SK-N-SH (cell line): Measurements from ENCODE around the gene ZNF564. TPM values are rescaled to one million over a fixed set of nuclear protein-coding genes. Genes with fewer than 3 reads are reported as not detected.
A peak's percentile ranks its signal among the peaks of the same experiment; 100 is the strongest.

Experiments
- CTCF ChIA-PET: fragments of 300-600, 350-600 bp; formaldehyde crosslinking; extraction: SDS; loops from one replicate; lab custom pipeline; 2021; lab: Yijun Ruan, JAX
- POLR2A ChIA-PET: fragments of 350-600 bp; sonication (Branson Sonifier 250); formaldehyde crosslinking; extraction: SDS; loops from one replicate; lab custom pipeline; 2020; ENCODE audit warnings: antibody characterized with exemption, inconsistent platforms; lab: Yijun Ruan, JAX
- DNase-seq: peaks from one replicate; pipeline ENCODE4 v3.0.0; 2012
- H2AFZ ChIP-seq: fragments of 200-600 bp; sonication (generic); 2 replicates; pipeline ENCODE4 v1.8.1; 2016; ENCODE audit warnings: antibody characterized with exemption, mild to moderate bottlenecking, low read depth
- H3F3A ChIP-seq: fragments of 200-600 bp; sonication (generic); replicated peaks from 2 replicates; pipeline ENCODE3; 2016; ENCODE audit warnings: antibody characterized with exemption, mild to moderate bottlenecking; ENCODE audit not compliant: insufficient read depth
- H3K27ac ChIP-seq, 2 experiments: fragments of 200-500 bp in 1 of 2; fragments of 200-600 bp in 1 of 2; sonication (Bioruptor generic) in 1 of 2; sonication (generic), shearing (Covaris generic) in 1 of 2; 2 replicates each; pipeline versions ENCODE4 v1.5.1 to v1.6.1; 2014 to 2016; ENCODE audit warnings: low read depth in 2 of 2, inconsistent platforms in 1 of 2, low read length in 1 of 2, mild to moderate bottlenecking in 1 of 2, mixed read lengths in 1 of 2
- H3K27me3 ChIP-seq: fragments of 200-600 bp; sonication (generic), shearing (Covaris generic); 2 replicates; pipeline ENCODE4 v1.6.1; 2016; ENCODE audit warnings: mixed run types; ENCODE audit not compliant: insufficient read depth
- H3K36me3 ChIP-seq, 2 experiments: fragments of 200-500 bp in 1 of 2; fragments of 200-600 bp in 1 of 2; sonication (Bioruptor generic) in 1 of 2; sonication (generic) in 1 of 2; replicated peaks in 1 of 2; 2 replicates each; pipeline versions ENCODE3 to v1.5.1; 2014 to 2016; ENCODE audit warnings: low read length in 1 of 2, mild to moderate bottlenecking in 1 of 2; ENCODE audit not compliant: insufficient read depth in 2 of 2, control insufficient read depth in 1 of 2
- H3K4me1 ChIP-seq, 2 experiments: fragments of 200-500 bp in 1 of 2; fragments of 200-600 bp in 1 of 2; sonication (Bioruptor generic) in 1 of 2; sonication (generic), shearing (Covaris generic) in 1 of 2; 2 replicates each; pipeline versions ENCODE4 v1.5.1 to v1.6.1; 2014 to 2016; ENCODE audit warnings: low read depth in 1 of 2, low read length in 1 of 2, mixed run types in 1 of 2; ENCODE audit not compliant: insufficient read depth in 2 of 2, control insufficient read depth in 1 of 2
- H3K4me2 ChIP-seq: fragments of 200-600 bp; sonication (generic), shearing (Covaris generic); 2 replicates; pipeline ENCODE4 v1.6.1; 2017; ENCODE audit warnings: mixed run types
- H3K4me3 ChIP-seq, 2 experiments: fragments of 200-500 bp in 1 of 2; fragments of 200-600 bp in 1 of 2; sonication (Bioruptor generic) in 1 of 2; sonication (generic), shearing (Covaris generic) in 1 of 2; 2 replicates each; pipeline versions ENCODE4 v1.5.1 to v1.8.1; 2014 to 2016; ENCODE audit warnings: low read depth in 2 of 2, inconsistent platforms in 1 of 2, low read length in 1 of 2, mild to moderate bottlenecking in 1 of 2, mixed read lengths in 1 of 2, moderate library complexity in 1 of 2
- H3K79me2 ChIP-seq: fragments of 200-600 bp; sonication (generic); 2 replicates; pipeline ENCODE4 v1.8.1; 2017; ENCODE audit warnings: mild to moderate bottlenecking; ENCODE audit not compliant: insufficient read depth
- H3K9ac ChIP-seq: fragments of 200-600 bp; sonication (generic); 2 replicates; pipeline ENCODE4 v1.6.1; 2017; ENCODE audit warnings: mixed run types
- H3K9me2 ChIP-seq: fragments of 200-600 bp; sonication (generic); 2 replicates; pipeline ENCODE4 v1.6.1; 2017; ENCODE audit warnings: mixed run types
- H3K9me3 ChIP-seq: fragments of 200-600 bp; sonication (generic); 2 replicates; pipeline ENCODE4 v1.6.1; 2017; ENCODE audit warnings: mixed run types, mild to moderate bottlenecking, moderate library complexity
- H4K20me1 ChIP-seq: fragments of 200-600 bp; sonication (generic); 2 replicates; pipeline ENCODE4 v1.6.1; 2017; ENCODE audit warnings: mild to moderate bottlenecking, mixed run types; ENCODE audit not compliant: insufficient read depth
- CTCF ChIP-seq: fragments of 200-600 bp; sonication (generic); IDR thresholded peaks from 2 replicates; pipeline ENCODE4 v1.6.1; 2017; ENCODE audit warnings: antibody characterized with exemption, mild to moderate bottlenecking, moderate library complexity
- ELF1 ChIP-seq: IDR thresholded peaks from 2 replicates; pipeline ENCODE4 v1.4.0; 2012
- EP300 ChIP-seq, 2 experiments: IDR thresholded peaks; 2 replicates each; pipeline versions ENCODE4 v1.4.0 to v1.6.1; 2012; ENCODE audit warnings: borderline replicate concordance in 1 of 2, low read depth in 1 of 2, low read length in 1 of 2
- FOXJ3 ChIP-seq: sonication (generic); formaldehyde crosslinking; IDR thresholded peaks from 2 replicates; pipeline ENCODE4 v1.5.1; 2020; ENCODE audit warnings: mild to moderate bottlenecking, missing genetic modification reagents
- FOXM1 ChIP-seq: IDR thresholded peaks from 2 replicates; pipeline ENCODE4 v1.4.0; 2012; ENCODE audit warnings: low read depth, mild to moderate bottlenecking
- JUND ChIP-seq: IDR thresholded peaks from 2 replicates; pipeline ENCODE4 v1.4.0; 2012
- MXI1 ChIP-seq: IDR thresholded peaks from 2 replicates; pipeline ENCODE4 v1.6.1; 2012; ENCODE audit warnings: mild to moderate bottlenecking, low read depth, low read length, improper control_type of control experiment
- POLR2AphosphoS5 ChIP-seq: IDR thresholded peaks from 2 replicates; pipeline ENCODE4 v1.6.1; 2012; ENCODE audit warnings: low read depth, low read length
- TAF1 ChIP-seq: IDR thresholded peaks from 2 replicates; pipeline ENCODE4 v1.6.1; 2012; ENCODE audit warnings: low read depth, mild to moderate bottlenecking, low read length, moderate library complexity, borderline replicate concordance
- TEAD4 ChIP-seq: IDR thresholded peaks from 2 replicates; pipeline ENCODE4 v1.4.0; 2012; ENCODE audit warnings: mild to moderate bottlenecking, borderline replicate concordance; ENCODE audit not compliant: insufficient read depth
- USF1 ChIP-seq: IDR thresholded peaks from 2 replicates; pipeline ENCODE4 v1.4.0; 2012; ENCODE audit warnings: low read depth, borderline replicate concordance
- USF2 ChIP-seq: fragments of 150-350 bp; IDR thresholded peaks from 2 replicates; pipeline ENCODE4 v1.6.1; 2017; ENCODE audit warnings: antibody characterized with exemption, low read length, low read depth, borderline replicate concordance
- WGBS: methylation state at CpG from one replicate; pipeline ENCODE4 v1.1.6; 2017; ENCODE audit warnings: low lambda C conversion rate; 5-methylcytosine and 5-hydroxymethylcytosine counted together
- polyA plus RNA-seq, 3 experiments: library from polyadenylated mRNA; depleted of rRNA; stranded (reverse); fragments of >200 nt; gene quantifications; 2 replicates each; pipeline ENCODE4 v1.2.3, GENCODE V29; 2012
- TF ChIP-seq, protein P1 (sequence below): IDR thresholded peaks from 2 replicates; pipeline ENCODE4; 2012

Gene ZNF564
- polyA plus RNA-seq, 1 of the 3 experiments (the other 2 are of a cell fraction), result 1.3 TPM

GRCh38 chr19:12485571-12485970 lies 65.7 kb downstream of the ZNF564 start:
- H3K36me3 ChIP-seq, result no peaks in the 10 kb centered on the region
- H3K79me2 ChIP-seq, result peaks cover 39% of the 10 kb centered on the region
- 66% methylated on average over 3 of the region's 3 CpGs for WGBS
- H3K9me2 ChIP-seq, result no peaks in the 10 kb centered on the region
- TF ChIP-seq USF1 (no peak), EP300 (IDR thresholded peaks at IDR 0.05; ENCODE audit: borderline replicate concordance in 1 of 2, low read depth in 1 of 2, low read length in 1 of 2) (no peak), CTCF (no peak), TEAD4 (no peak)
- TF ChIP-seq, protein P1, sequence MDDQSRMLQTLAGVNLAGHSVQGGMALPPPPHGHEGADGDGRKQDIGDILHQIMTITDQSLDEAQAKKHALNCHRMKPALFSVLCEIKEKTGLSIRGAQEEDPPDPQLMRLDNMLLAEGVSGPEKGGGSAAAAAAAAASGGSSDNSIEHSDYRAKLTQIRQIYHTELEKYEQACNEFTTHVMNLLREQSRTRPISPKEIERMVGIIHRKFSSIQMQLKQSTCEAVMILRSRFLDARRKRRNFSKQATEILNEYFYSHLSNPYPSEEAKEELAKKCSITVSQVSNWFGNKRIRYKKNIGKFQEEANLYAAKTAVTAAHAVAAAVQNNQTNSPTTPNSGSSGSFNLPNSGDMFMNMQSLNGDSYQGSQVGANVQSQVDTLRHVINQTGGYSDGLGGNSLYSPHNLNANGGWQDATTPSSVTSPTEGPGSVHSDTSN, result no peak
- TF ChIP-seq, all 33 proteins: peak for 0
- H3K9me3 ChIP-seq, result no peaks in the 10 kb centered on the region
- peak overlapping the region; percentile 99; the same call in 1 of the 2 replicates for H2AFZ ChIP-seq
- CTCF ChIA-PET, result interaction anchor here (1.9 kb wide), 1 partner anchor 10 kb away, joined by 10 read pairs; no protein-coding TSS in a partner anchor
- no peak overlapping the region for H3K9ac ChIP-seq
- H3K4me3 ChIP-seq, result no peak overlapping the region
- peaks cover 0 to 7% of the 10 kb centered on the region in 2 experiments; a peak in 2 of 4 replicates for H3K4me1 ChIP-seq
- H3K27ac ChIP-seq, result no peak overlapping the region
- POLR2A ChIA-PET, result interaction anchor here (3.0 kb wide), 1 partner anchor 10 kb away, joined by 16 read pairs; no protein-coding TSS in a partner anchor
- no peak for DNase-seq
- H3F3A ChIP-seq, result no peaks in the 10 kb centered on the region
- H3K4me2 ChIP-seq, result no peak overlapping the region
- no peaks in the 10 kb centered on the region for H3K27me3 ChIP-seq
- H4K20me1 ChIP-seq, result no peaks in the 10 kb centered on the region

DNA sequence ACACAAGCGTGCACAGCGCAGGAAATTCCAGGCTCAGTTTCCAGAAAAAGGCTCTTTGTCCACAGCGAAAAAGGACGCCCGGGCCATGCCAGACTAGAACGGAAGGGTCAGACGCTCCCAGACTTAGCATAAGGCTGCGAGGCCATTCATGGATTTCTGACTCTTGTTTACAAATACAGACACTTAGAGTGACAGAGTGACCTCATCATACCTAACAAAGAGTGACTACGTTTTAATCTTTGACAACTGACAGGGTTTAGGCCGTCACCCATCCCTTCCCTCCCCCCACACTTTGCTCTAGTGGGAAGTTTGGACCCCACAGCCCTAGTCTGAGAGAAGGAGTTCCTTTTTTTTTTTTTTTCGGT lies 66.2 kb downstream of the ZNF564 start:
- Histone ChIP-seq H3K27ac (peak overlapping the region in 1 of 2 experiments; percentile 74; a peak in 3 of 4 replicates), H3K4me1 (peaks cover 0 to 7% of the 10 kb centered on the region in 2 experiments; a peak in 2 of 4 replicates), H3K36me3 (no peaks in the 10 kb centered on the region), H2AFZ (peak overlapping the region; percentile 99), H3K4me2 (peak overlapping the region; percentile 85), H3K9me3 (no peaks in the 10 kb centered on the region), H3K4me3 (peak overlapping the region; percentile 67 to 85), H3K9me2 (no peaks in the 10 kb centered on the region), H3K79me2 (peaks cover 45% of the 10 kb centered on the region), H4K20me1 (no peaks in the 10 kb centered on the region), H3K9ac (peak overlapping the region; percentile 78; the same call in 1 of the 2 replicates), H3K27me3 (no peaks in the 10 kb centered on the region), H3F3A (no peaks in the 10 kb centered on the region)
- CTCF ChIA-PET, result interaction anchor here (1.9 kb wide), 1 partner anchor 11 kb away, joined by 10 read pairs; no protein-coding TSS in a partner anchor
- 35% methylated on average over 10 of the region's 11 CpGs for WGBS
- POLR2A ChIA-PET, result interaction anchor here (3.0 kb wide), 1 partner anchor 10 kb away, joined by 16 read pairs; no protein-coding TSS in a partner anchor
- TF ChIP-seq MXI1 (no peak), CTCF (no peak), USF2 (no peak), ELF1 (peak; percentile 6; the same call in 1 of the 2 replicates), TAF1 (no peak), POLR2AphosphoS5 (no peak; the same call in 1 of the 2 replicates), FOXJ3 (CRISPR knock-in tag) (no peak), FOXM1 (no peak), JUND (no peak)
- DNase-seq, result no peak
